ENCODE results near the gene HPX.

HPX gene

DNA sequence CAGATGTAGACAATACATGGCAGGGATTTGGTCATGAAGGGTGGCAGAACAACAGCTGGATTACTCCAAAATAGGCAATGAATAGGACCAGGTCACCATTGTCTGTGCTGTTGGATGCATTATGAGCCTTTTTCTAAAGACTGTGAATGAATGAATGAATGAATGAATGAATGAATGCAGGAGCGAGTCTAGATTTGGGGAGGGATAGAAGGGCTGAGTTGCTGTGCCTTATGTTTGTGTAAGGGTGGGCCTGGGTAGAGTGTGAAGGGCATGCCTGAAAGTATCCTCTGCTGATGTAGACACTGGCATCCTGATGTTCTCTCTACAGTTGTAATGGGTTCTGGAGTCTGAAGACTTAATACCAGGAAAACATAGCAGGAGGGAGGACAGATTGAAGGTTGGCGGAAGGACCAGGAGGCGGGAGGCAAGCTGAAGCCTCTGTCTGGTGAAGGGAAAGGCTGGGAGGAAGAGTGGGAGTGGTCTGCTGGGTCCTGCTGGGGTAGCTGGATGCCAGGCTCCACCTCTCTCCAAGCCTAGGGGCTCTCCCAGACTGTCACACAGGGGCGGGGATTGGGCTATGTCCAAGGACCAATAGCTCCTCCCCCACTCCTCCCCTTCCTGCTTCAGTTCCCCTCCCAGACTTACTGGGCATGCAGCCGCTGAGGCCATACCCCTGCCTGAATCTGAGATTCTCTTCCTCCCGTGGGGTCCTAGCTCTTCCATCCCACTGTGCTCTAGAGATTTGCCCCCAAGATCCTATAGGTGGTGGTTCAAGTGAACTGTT lies 28.1 kb upstream of the HPX start:
- no peak for DNase-seq (ENCODE audit: extremely low read depth in 1 of 2, low read depth in 1 of 2)

DNA sequence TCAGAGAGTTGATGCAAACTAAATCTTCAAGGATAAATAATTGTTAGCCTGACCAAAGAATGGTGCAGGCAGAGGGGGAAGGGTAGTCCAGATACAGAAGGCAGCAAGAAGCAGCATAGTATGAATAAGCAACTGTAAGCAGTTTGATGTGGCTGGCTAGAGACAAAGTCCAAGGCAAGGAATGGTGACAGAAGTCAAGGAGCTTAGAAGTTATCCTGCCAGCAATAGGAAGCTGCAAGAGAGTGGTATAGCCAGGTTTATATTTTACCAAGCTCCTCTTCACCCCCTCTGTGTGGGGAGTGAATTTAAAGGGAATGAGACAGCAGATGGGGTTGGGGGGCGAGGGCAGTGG lies 18.3 kb upstream of the HPX start:
- no peak for DNase-seq (ENCODE audit: extremely low read depth in 1 of 2, low read depth in 1 of 2)

DNA sequence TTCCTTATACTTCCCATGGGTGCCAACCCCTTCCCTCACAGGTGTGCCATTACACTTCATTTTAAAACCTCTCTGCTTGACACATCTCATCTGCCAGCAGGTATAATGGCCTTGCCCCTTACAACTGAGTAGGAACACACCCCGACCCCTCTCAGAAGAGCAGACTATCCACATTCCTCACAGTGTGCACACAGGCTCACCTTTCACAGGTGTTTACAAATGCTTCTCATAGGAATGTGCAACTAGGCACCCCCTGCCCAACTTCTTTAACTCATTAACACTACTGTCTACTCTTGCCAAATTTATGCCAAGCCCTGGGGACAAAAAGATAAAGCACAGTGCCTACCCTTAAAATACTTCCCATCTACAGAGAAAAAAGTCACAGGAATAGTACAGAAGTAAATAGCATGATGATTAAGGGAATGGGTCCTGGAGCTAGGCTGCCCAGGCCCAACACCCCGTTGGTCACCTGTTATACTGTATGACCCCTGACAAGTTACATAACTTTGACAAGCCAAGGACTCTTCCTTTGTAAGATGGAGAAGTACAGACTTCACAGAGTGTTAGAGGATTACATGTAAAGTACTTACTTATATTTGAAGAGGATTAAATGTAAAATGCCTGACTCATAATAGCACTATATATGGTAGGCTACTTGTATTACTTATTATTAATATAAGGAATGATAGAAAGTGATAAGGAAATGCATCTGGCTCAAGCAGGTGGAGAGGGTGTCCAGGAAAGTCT lies 17.7 kb upstream of the HPX start:
- no peak for DNase-seq (ENCODE audit: extremely low read depth in 1 of 2, low read depth in 1 of 2)

DNA sequence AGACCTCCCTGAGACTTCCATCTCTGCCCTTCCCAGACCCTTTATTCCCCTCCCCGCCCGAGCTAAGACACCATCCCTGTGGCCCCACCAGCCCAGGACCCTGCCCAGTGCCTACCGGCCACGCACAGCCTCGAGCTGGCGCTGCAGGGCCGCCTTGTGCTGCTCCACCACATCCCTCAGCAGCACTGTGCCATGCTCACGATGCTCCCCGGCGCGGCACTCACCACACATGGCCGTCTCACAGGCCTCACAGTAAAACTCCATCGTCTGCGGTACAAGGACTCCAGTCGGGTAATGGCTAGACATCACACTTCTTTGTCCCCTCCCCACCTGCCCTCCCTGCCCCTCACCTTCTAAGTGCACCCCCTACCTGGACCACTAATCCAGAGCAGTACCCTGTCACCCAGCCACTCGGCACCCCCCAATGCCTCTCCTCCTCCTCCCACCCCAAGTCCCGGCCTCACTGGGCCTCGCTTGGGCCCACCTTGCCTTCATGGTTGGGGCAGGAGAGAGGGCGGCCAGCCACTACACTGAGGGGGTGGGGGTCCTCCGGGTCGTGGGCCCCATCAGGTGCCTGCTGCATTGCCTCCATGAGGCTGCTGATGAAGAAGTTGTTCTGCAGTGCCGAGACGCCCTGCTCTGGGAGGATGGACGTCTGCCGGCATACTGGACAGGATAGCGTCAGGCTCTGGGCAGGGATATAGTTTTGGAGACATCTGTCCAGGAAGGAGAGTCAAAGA lies 17.0 kb upstream of the HPX start:
- DNase-seq (ENCODE audit: extremely low read depth in 1 of 2, low read depth in 1 of 2), result no peak

DNA sequence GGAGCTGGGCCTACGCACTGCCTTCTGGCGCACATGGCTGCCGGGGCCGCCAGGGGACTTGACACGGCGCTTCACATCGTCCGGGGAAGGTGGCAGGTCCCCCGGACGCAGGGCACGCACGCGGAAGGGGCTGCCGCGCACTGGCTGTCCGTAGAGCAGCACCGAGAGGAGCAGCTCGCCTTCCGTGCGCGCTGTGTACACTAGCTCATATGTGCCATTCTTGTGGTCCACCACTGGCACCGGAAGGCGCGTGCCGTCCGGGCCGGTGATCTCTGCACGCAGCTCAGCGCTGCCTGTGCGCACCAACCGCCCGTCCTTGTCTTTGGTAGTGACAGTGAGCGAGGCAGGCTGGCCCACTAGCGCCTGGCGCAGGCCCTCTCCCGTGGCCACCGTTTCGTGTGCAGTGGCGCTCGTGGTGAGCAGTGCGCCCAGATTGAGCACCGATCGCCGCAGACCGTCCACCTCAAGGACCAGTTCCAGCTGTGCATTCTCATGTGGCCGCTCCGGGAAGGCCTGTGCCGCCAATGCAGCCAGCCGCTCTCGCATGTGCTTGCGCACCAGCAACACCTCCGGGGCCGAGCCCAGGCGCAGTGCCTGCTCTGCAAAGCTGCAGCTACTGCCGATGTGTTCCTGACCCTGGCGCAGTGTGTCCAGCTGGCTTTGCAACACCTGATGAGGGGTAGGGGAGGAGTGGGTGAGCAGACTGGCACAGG lies 15.7 kb upstream of the HPX start:
- no peak for DNase-seq (ENCODE audit: extremely low read depth in 1 of 2, low read depth in 1 of 2)

DNA sequence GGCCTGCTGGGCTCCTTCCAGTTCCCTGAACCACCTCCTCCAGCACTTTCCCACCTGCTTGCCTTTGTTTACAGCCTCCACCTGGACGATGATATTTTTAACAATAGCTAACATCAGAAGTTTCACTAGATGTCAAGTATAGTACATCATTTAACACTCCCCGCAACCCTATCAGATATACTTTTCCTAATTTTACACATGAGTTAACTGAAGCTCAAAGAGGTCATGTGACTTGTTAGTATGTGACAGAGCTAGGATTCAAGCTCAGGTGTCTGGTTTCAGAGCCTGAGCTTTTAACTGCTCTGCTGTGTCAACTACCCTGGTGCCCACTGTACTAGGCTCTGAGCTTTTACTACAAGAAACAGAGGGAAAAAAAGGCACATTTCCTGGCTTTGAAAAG lies 14.3 kb upstream of the HPX start:
- no peak for DNase-seq (ENCODE audit: extremely low read depth in 1 of 2, low read depth in 1 of 2)

DNA sequence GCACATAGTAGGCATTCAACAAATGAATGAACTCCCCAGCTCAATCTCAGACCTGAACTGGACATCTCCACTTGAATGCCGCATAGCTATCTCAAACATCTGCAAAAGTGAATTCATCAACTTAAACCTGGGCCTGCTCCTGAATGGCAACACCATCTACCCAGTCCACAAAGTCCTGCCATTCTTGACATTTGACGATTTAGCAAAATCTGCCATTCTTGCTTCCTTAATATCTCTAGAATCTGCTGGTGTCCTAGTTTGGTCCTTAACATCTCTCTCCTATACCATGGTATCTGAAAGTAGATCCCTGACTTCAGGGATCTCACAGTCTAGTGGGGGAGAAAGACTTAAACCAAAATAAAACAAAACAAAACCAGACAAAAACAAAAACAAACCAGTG lies 12.4 kb upstream of the HPX start:
- DNase-seq (ENCODE audit: extremely low read depth in 1 of 2, low read depth in 1 of 2), result no peak

DNA sequence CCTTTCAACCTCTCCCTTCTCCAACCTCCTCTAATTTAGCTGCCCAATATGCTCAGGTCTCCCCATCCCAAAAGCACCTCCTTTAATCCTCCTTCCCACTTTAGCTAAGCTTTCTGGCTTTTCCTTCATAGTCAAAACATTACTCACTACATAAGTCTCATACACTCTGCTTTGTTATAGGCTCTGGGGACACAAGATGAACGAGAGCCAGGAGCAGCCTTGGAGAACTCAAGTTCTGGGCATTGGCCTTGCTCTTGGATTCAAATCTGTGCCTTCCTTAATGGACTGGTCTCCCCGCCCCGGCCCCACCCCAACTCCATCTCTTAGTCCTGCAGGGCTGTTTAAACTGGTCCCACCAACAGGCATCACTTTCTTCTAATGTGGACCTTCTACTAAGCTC lies 11.4 kb upstream of the HPX start:
- no peak for DNase-seq (ENCODE audit: extremely low read depth in 1 of 2, low read depth in 1 of 2)

DNA sequence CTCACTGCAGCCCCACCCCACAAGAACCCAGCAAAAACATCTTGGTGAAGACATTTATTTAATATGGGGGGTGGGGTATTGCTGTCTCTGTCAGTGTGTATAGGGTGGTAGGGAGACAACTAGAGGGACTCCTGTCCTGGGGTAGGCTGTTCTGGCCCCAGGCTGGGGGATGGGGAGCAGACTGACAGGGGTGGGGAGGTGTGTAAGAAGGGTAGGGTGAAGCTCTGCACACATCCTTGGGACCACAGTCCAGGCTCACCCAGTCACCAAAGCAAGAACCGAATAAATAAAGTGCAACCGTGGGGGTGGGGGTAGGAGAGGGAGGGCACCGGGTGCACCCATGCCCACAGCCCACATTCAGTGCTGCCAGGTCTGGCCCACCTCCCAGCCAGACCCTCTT lies 7.8 kb upstream of the HPX start:
- no peak for DNase-seq (ENCODE audit: extremely low read depth in 1 of 2, low read depth in 1 of 2)

DNA sequence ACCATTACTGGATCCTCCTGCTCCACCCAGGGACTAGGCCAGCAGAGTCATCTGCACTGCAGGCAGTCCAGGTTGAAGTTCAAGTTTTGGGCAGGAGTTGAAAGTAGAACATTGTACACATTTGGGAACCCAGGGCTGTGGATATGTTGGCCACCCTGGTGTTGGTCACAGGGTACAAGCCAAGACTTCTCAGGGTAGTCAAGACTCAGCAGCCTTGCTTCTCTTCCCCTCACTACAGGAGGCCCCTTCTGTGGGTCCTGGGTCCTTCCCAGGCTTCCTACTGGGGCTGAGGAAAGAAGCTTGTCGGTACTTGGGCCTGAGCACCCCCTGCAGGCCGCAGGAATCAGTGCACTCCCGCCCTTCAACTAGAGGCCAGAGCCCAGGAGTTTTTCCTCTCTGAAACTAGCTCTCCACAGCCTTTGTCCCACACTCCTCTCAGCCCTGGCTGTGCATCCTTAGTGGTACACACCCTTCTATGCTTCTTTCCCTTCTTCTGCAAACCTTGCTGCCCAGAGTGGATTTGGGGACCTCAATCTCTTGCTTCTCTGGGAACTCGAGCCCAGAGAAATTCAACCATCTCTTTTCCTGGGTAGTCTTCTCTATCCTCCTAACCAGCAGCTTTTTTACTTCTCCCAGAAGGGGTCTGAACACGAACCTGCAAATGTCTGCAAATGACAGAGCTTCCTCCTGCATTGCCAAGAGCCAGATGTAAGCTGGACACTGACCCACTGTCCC lies 2.6 kb upstream of the HPX start:
- peak; percentile 4 to 33 for DNase-seq (ENCODE audit: extremely low read depth in 1 of 2, low read depth in 1 of 2)

DNA sequence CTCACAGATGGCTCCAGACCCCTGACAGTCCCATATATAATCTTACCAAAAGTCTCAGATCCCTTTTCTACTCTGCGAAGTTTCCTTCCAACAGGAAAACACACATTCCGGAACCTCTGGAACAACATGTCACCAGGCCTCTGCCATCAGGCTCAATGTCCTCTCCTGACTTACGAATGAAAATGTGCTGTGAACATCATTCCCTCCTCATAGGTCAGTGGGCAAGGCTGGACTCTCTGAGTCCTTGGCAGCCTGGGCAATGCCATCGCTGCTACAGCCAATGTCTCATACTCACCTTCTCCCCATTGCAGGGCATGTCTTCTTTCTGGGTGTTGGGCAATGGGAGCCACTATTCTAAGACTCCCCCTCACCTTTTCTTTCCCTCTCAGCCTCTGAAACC lies 1.7 kb upstream of the HPX start:
- DNase-seq (ENCODE audit: extremely low read depth in 1 of 2, low read depth in 1 of 2), result no peak

DNA sequence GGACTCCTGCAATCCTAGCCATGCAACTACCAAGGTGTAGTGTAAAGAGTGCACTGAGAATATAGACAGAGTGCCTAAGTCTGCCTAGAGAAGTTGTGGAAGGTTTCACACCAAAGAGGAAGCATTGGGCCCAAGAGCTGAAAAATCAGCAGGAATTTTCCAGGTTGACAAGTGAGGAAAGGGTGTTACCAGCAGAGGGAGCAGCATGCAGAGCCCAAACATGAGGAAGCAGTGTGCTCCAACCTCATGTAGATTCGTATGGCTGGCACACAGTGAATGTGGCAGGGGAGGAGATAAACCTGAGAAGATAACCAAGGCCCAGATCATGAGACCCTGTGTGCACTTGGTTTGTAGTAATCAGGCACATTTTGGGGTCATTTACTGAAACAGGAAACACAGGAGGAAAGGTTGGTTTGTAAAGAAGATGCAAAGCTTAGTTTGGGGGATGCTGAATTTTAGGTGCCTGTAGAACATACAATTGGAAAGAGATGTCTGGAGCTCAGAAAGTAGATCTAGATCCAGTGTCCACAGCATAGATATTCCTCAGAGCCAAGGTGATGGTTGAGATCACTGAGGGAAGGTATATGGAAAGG lies 1.7 kb downstream of the HPX start:
- DNase-seq (ENCODE audit: extremely low read depth in 1 of 2, low read depth in 1 of 2), result no peak

DNA sequence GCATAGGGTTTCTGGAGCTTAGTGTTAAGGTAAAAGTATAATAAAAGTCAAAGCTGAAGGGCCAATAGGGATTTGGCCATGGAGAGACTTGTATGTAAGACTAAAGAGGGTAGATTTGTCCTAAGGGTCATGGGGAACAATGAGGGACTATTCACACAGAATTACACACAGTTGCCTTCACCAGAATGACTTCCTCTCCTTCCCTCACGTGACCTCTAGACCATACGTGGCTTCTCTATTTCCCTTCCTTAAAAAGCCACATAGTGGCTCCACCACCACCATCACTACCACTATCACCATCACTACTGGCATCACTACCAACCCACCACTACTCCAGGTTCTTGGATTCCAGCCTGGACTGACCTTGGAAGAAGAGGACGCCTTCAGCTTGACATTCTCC lies 2.8 kb downstream of the HPX start:
- no peak for DNase-seq (ENCODE audit: extremely low read depth in 1 of 2, low read depth in 1 of 2)

DNA sequence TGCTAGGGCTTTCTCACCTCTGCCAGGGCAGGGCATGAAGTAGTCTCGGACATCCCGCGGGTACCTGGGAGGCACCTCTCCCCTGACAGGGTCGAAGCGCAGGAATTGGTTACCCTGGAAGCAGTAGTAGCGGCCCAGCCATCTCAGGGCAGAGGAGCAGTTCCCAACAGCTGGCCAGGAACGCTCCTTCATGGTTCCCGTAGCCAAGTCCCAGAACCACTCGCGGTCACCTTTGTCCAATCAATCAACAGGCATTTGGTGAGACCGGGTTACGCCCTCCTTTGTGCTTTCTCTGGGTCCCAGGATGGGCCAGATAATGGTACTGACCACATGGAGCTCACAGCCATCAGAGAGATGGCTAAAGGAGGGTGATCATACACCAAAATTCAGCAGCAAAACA lies 3.4 kb downstream of the HPX start:
- no peak for DNase-seq (ENCODE audit: extremely low read depth in 1 of 2, low read depth in 1 of 2)

DNA sequence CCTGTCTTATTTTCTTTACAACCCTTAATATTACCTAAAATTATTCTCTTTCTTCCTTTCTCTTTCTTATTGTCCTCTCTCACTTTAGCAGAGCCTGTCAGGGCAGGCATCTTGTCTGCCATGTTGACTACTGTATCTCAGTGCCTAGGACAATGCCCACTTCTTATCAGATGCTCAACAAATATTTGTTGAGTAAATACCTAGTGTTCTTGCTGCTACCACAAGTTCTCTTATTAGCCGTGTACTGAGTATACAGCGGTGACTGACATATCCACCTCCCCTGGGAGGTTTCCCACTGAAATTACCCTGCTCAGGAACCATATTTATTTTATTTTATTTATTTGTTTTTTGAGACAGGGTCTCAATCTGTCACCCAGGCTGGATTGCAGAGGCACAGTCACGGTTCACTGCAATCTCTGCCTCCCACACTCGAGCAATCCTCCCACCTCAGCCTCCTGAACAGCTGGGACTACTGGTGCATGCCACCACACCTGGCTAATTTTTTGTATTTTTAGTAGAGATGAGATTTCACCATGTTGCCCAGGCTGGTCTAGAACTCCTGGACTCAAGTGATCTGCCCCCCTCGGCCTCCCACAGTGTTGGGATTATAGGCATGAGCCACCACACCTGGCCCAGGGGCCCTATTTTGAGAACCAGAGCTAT lies 6.7 kb downstream of the HPX start:
- no peak for DNase-seq (ENCODE audit: extremely low read depth in 1 of 2, low read depth in 1 of 2)

DNA sequence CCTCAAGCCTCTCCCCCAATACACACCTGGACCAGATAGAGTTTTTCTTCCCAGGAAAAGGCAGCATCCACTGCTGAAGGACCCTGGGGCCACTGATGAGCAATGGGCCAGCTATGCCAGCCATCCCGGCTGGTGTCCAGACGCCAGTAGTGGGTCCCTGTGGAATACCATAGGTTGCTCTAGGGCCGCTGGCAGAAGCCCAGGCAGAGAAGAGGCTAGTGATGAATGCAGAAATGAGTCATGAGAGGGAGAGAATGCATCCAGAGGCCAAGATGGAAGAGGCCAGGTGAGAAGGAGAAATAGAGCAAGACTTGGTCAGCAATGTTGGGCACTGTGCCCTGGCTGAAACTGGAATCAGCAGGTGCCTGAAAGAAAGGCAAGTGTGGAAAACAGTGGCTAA lies 8.9 kb downstream of the HPX start:
- no peak for DNase-seq (ENCODE audit: extremely low read depth in 1 of 2, low read depth in 1 of 2)

DNA sequence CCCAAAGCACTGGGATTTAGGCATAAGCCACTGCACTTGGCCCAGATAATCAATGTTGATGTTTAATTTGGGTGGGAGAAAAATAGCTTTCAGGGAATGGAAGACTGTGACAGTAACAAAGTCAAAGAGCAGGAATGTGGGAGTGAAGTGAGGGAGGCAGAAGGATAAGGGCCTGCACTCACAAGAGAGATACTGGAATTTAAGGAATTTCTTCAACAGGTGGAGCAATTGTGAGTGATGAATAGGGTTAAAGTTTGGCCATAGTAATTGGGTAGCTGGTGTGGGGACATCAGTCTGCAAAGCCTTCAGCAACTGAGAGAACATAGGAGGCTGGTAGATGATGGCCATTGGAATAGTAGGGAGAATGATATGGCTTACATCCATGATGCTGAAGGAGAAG lies 13.3 kb downstream of the HPX start:
- DNase-seq (ENCODE audit: extremely low read depth in 1 of 2, low read depth in 1 of 2), result no peak

DNA sequence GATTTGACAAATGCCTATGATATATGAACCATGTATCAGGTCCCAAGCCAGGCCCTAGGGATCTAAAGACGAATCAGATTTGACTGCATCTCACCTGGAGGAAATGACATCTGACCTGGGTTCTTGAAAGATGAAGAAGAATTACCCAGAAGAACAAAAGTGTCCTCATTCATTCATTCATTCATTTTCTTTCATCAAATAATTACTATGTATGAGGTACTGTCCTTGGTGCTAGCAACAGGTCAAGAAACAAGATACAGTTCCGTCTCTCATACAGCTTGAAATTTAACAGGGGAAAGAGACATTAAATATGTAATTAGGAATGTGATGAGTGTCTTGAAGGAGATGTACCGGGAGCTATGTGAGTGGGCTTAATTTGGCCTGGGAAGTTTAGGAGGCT lies 20.1 kb downstream of the HPX start:
- no peak for DNase-seq (ENCODE audit: extremely low read depth in 1 of 2, low read depth in 1 of 2)

DNA sequence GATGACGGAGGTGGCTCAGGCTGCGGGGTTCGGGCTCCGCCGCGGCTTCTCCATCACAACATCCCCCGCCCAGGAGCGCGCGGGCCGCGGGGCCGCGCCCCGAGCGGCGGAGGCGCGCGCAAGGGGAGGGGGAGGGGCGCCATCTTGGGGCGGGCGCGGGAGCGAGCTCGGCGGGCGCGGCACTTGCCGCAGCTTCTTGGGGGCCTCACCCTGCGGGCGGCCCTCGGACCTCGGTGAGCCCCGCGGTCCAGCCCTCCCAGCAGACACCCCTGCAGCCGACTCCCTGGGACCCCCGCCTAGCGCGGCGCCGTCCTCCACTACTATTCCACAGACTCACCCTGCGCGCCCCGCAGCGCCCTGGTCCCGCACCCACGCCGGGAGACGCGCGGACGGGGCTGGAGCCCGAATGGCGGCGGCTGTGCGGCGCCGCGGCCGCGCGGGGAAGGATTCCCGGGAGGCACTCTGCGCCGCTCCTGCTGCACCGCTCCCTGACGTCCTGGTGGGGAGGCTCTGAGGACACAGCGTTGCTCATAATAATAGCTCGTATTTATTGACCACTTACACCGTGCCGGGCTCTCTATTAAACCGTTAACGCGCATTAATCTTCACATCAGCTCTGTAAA lies 21.7 kb downstream of the HPX start, which contains the start of gene APBB1:
TSS of gene APBB1 (minus strand) at position 86 of the 623 bp plus-strand sequence. CDS start 7,747 bp downstream, outside the sequence.
- peak; percentile 16 to 64 for DNase-seq (ENCODE audit: extremely low read depth in 1 of 2, low read depth in 1 of 2)
